ENCODE measurements around the gene MYO18B.

MYO18B gene

DNA sequence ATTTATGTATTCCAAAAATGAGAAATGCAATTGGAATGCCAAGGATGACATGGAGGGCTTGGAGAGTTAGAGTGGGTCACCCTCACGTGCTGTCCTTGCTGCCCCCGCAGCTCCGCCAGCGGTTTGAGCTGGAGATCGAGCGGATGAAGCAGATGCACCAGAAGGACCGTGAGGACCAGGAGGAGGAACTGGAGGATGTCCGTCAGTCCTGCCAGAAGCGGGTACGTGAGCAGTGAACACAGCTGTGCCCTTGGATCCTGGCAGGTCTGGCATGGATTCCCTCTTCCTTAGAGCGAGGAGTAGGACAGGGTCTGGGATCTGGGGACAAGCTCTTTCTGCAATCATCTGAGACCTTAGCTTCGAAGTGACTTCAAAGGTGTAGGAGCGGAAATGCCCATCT, 166.2 kb downstream of the MYO18B start:
- no peak for DNase-seq (ENCODE audit: low spot score)

- no peak for DNase-seq (ENCODE audit: low spot score)
Observed at GRCh38 chr22:25908755-25909154, 166.8 kb downstream of the MYO18B start.

DNA sequence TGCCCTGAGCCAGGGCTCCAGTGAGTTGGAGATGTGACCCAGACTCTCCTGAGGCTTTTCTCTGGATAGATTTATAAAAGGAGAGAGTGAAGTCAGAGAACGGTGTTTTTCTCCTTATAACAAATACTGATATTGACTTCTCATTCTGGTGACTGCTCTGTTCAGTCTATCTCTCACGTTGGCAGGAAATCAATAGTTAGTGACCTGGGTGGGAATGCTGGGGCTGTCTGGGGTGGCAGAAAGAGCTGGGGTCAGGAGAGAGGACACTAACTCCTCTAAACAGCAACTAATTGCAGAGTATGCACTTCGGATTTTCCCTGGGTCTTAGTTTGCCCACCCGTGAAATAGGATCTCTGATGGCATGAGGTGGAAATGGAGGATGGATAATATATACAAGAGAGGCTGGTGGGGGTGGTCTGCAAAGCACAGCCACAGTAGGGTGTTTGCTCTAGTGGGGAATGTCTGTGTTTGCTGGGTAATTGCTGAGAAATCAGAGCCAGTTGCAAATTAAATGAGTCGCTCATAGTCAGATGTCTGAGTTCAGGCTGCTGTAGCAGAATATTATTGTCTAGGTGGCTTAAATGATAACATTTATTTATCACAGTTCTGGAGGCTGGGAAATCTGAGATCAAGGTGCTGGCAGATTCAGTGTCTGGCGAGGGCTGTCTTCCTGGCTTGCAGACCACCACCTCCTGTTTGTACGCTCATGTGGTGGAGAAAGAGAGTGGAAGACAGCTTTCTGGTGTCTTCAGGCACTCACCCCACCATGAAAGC, 167.8 kb downstream of the MYO18B start:
- no peak for DNase-seq (ENCODE audit: low spot score)

DNA sequence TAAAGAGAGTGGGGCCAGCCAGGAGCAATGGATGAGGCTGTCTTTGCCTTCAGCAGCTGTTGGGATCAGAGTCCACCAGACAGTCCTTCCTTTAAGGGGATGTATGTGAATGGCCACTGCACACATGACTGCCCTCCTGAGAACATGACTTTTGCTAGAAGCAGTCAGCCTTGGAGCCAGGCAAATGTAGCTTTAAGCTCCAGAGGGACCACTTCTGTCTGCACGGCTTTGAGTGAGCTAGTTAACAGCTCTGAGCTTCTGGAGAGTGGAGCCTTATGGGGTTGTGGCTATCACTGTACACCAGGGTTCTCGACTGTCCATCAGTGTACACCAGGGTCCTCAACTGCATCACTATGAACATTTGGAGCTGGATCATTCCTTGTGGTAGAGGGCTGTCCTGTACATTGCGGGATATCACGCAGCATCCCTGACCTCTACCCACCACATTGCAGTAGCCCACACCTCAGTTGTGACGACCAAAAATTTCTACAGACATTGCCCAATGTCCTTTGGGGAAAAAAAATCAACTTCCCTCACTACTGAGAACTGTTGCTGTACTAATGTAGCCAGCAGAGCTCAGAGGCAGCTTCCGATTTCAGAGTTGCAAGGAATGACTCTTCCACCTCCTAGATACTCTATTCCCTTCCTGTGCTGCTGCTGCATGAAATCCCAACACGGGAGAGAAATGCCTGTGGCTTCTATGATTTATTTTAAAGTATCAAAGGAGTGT, 169.4 kb downstream of the MYO18B start:
- no peak for DNase-seq (ENCODE audit: low spot score)

DNA sequence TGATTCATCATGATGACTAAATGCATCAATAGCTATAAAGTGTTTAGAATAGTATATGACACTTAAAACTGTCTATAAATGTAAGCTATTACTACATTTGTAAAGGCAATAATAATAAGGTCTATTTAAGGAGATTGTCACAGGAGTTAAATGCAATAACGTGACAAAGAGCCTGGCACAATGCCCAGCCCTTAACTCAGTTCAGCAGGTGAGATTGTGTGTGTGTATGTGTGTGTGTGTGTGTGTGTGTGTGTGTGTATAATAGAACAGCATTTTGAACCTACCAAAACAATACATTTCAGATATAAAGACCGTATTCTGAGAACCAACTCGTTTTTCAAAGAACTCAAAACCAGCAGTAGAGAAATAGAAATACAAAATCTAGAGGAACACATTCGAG, 177.5 kb downstream of the MYO18B start:
- no peak for DNase-seq (ENCODE audit: low spot score)

DNA sequence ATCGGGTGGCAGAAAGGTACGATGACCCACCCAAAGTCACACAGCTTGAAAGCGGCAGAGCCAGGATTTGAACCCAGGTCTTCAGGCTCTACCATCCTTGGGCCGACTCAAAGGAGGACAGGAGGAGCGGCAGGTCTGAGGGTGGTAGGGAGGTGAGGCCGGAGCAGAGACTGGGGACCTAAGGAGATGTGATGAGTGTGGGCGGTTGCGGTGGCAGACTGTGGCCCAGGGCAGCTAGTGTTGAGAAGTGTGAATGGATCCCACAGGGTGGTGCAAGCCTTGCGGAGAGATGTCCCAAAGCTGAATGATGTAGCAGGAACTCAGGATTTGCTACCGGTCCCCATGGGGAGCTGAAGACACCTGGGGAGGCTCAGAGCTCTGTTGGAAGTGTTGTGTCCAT, 180.2 kb downstream of the MYO18B start:
- DNase-seq (ENCODE audit: low spot score): no peak

- DNase-seq (ENCODE audit: low spot score): no peak
Observed at GRCh38 chr22:25923914-25924313, 181.9 kb downstream of the MYO18B start.

GRCh38 chr22:25928038-25928437, 186.1 kb downstream of the MYO18B start:
- no peak for DNase-seq (ENCODE audit: low spot score)

DNA sequence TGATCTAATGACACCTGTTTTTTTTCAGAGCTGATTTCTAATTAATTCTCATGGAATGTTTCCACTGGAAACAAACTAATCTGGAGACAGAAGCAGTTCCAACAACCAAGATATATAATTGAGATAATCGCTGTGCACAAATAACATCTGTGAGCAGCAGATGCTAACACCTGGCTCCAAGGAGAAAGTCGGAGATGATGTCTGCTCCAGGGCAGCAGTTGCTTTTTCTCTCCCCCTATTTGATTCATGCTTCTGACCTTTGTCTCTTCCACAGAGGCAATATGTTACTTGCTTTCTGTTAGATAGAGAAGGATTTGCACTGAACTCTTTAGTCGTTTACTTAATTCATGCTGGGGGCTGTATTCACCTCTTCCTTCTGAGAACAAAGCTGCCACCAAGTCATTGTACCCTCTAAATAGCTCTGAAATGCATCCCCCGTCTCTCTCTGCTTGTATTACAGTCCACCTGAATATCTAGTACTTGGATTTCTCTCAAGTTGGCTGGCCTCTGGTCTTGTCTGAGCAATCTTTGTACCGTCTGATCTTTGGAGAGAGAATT, 187.4 kb downstream of the MYO18B start:
- DNase-seq (ENCODE audit: low spot score): no peak

DNA sequence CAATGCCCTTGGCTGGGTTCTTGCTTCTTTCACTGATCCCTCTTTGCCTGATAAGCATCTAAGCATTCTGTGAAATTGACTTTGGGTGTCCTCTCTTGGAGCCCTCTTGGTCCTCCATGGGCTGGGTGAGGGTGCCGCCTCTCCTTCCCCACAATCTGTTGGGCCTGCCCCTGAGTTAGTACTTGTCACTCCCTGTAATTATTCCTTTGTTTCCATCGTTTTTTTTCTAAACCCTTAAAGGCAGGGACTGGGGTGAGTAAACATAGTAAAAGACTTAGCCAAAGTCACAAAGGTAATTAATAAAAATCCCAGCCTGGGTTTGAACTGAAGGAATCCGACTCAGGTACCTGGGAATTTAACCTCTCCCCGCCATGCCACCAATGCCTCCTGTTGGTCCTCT, 188.1 kb downstream of the MYO18B start:
- no peak for DNase-seq (ENCODE audit: low spot score)

GRCh38 chr22:25930788-25931310, 188.9 kb downstream of the MYO18B start:
- DNase-seq (ENCODE audit: low spot score): no peak

DNA sequence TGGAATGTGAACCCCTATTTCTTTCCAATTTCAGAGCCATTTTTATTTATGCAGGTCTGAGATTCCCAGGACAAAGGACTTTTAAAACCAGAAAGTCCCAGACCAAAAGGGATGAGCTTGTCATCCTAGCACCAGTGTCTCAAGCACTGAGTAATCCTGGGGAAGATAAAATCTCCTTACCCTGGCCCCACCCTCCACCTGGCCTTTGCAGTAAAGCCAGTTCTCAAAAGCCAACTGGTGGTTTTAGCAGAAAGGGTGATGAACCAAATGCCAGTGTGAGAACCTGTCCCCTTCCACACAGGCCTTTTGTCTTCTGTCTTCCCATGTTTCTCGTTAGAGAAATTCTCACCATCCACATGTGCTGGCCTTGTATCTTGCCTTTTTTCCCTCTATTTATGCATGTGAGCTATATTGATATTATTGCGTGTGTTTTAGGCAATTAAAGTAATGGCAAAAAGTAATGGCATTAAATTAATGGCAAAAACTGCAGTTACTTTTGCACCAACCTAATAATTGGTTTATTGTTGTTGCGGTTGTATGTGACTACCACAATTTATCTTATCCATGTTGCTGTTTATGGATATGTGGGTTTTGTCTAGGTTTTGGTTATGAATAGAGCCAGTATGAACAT, 191.3 kb downstream of the MYO18B start:
- no peak for DNase-seq (ENCODE audit: low spot score)

GRCh38 chr22:25935266-25936058, 193.5 kb downstream of the MYO18B start:
- DNase-seq (ENCODE audit: low spot score): no peak

DNA sequence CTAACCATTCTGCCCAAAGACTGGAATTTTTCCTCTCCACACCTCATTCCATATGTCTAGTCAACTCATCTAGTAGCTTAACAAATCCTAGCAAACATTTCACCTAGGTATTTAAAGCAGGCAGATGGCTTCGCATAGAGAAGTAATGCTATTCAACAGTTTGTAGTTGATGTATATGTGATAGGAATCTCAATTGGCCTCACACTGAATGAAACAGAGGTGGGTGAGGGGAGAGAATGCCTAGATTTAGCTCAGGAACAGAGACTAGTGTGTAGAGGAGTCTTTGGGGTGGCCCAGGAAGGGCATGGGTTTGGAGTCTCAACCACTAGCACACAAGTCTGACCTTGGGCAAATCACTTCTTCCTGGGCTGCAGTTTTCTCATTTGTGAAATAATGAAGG, 196.2 kb downstream of the MYO18B start:
- DNase-seq (ENCODE audit: low spot score): no peak

DNA sequence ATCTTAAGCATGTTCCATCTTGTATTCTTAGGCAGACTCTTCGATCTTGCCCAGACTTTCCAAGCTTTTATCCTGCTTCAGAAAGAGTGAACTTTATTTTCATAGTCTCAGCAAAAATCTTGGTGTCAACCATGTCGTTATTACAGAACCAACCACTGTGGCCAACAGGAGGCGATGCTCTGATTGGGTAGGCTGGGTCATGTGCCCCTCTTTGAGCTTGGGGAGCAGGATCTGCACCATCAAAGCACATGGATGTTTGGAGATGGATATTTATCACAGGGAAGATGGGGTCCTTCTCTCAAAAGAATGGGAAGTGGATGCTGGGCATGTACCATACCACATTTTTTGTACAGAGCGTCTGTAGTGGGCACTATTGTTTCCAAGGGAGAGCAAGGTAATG, 197.4 kb downstream of the MYO18B start:
- no peak for DNase-seq (ENCODE audit: low spot score)

GRCh38 chr22:25940479-25940878, 198.5 kb downstream of the MYO18B start:
- DNase-seq (ENCODE audit: low spot score): no peak

DNA sequence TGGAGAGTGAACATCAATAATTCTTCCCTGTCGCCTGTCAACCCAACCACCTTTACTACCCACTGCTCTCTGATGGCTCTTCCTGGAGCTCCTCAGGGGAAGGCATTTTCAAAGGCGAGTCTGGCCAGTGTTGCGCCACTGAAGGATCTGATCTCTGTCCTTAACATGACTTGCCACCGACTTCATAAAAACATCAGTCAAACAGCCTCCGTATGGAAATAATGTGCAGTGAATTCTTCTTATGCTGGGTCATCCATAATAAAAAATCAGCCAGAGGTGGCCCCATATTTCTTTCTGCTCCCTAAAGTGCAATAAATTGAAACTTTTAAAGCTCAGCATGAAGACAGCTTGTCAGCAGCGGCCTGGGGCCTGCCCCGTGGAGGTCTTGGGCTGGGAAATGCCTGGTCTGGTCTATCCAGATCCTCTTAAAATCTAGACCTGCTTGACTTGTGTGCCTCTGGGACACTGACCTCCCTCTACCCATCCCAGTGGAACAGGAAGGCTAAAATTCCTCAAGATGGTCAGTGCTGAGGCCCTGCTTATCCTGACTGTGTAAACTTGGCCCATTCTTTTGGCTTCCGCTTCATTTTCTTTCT, 199.5 kb downstream of the MYO18B start:
- no peak for DNase-seq (ENCODE audit: low spot score)

- DNase-seq (ENCODE audit: low spot score): no peak
Observed at GRCh38 chr22:25942115-25942855, 200.3 kb downstream of the MYO18B start.

GRCh38 chr22:25942856-25943411, 200.9 kb downstream of the MYO18B start:
- peak; percentile 63 for DNase-seq (ENCODE audit: low spot score)

- DNase-seq (ENCODE audit: low spot score): no peak
Observed at GRCh38 chr22:25950111-25950510, 208.1 kb downstream of the MYO18B start.
